HFF-Myc (cell line): ENCODE data around the gene GAL3ST3.

Source experiments
- DNase-seq: peaks from one replicate; pipeline ENCODE4 v3.0.0-alpha.2; 2011; ENCODE audit warnings: low read depth; ENCODE audit errors: extremely low read depth
- H3K4me3 ChIP-seq: replicated peaks from 2 replicates; pipeline ENCODE4 v1.5.1; 2011; ENCODE audit warnings: low read depth, mild to moderate bottlenecking, control low read depth, low read length
- CTCF ChIP-seq: IDR thresholded peaks from 2 replicates; pipeline ENCODE4 v1.5.1; 2012; ENCODE audit warnings: mild to moderate bottlenecking, low read depth, low read length, control low read depth; ENCODE audit errors: missing control alignments

GAL3ST3 gene

GRCh38 chr11:66068923-66069714 is 20.2 kb upstream of the GAL3ST3 start:
- TF ChIP-seq CTCF = no peak
- no peak for DNase-seq
- H3K4me3 ChIP-seq = peak overlapping the region; percentile 61

- H3K4me3 ChIP-seq = no peak overlapping the region
- DNase-seq = peak; percentile 52
Measured at GRCh38 chr11:66068154-66068821, 19.3 kb upstream of the GAL3ST3 start.

GRCh38 chr11:66067640-66068039 is 18.7 kb upstream of the GAL3ST3 start:
- no peak for TF ChIP-seq CTCF
- no peak overlapping the region for H3K4me3 ChIP-seq
- DNase-seq = no peak

More at GRCh38 chr11:66068154-66068821, 19.3 kb upstream of the GAL3ST3 start:
- peak; percentile 92 for TF ChIP-seq CTCF

GRCh38 chr11:66066751-66067150 is 17.8 kb upstream of the GAL3ST3 start:
- no peak for TF ChIP-seq CTCF

GRCh38 chr11:66064571-66064970 is 15.6 kb upstream of the GAL3ST3 start:
- TF ChIP-seq CTCF = no peak
- DNase-seq = no peak

More at GRCh38 chr11:66066751-66067150, 17.8 kb upstream of the GAL3ST3 start:
- H3K4me3 ChIP-seq = no peak overlapping the region
- no peak for DNase-seq

GRCh38 chr11:66063900-66064299 is 14.9 kb upstream of the GAL3ST3 start:
- no peak for TF ChIP-seq CTCF

More at GRCh38 chr11:66064571-66064970, 15.6 kb upstream of the GAL3ST3 start:
- H3K4me3 ChIP-seq = no peak overlapping the region

More at GRCh38 chr11:66063900-66064299, 14.9 kb upstream of the GAL3ST3 start:
- no peak for DNase-seq
- no peak overlapping the region for H3K4me3 ChIP-seq
